HCT116 (cell line): ENCODE data around the gene UBN1.

Experiments used
- CTCF ChIP-seq, 3 experiments: fragments of 200-600 bp in 1 of 3; sonication (generic) in 1 of 3; IDR thresholded peaks in 2 of 3; conservative IDR thresholded peaks in 1 of 3; 2 replicates each; pipeline ENCODE4 v1.5.1; 2012 to 2017; ENCODE audit warnings: low read depth in 2 of 3, low read length in 2 of 3, antibody characterized with exemption in 1 of 3, borderline replicate concordance in 1 of 3, control low read depth in 1 of 3, mild to moderate bottlenecking in 1 of 3, mixed read lengths in 1 of 3, mixed run types in 1 of 3, moderate library complexity in 1 of 3; ENCODE audit not compliant: insufficient read depth in 1 of 3
- TF ChIP-seq, protein P1 (sequence below): IDR thresholded peaks from 2 replicates; pipeline ENCODE4 v1.6.1; 2012

- no peak for TF ChIP-seq CTCF (IDR thresholded peaks at IDR 0.05 in 2 of 3, conservative IDR thresholded peaks at IDR 0.05 in 1 of 3; ENCODE audit: borderline replicate concordance in 1 of 3, insufficient read depth in 1 of 3, low read depth in 2 of 3, low read length in 2 of 3)
- TF ChIP-seq, protein P1, sequence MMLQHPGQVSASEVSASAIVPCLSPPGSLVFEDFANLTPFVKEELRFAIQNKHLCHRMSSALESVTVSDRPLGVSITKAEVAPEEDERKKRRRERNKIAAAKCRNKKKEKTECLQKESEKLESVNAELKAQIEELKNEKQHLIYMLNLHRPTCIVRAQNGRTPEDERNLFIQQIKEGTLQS, result no peak
Observed at GRCh38 chr16:4888428-4889135, 41.3 kb downstream of the UBN1 start.
